GM19467 (cell line): ENCODE measurements around the gene EN2.
"Not testable (repeated sequence)": the region's sequence is repeated elsewhere in the genome, so short reads cannot be mapped to it uniquely, and the experiment has no call there.

Source experiments
- ATAC-seq: cut with Tn5 transposase; IDR thresholded peaks from one replicate; pipeline ENCODE4 v1.9.1; 2021; ENCODE audit warnings: mild to moderate bottlenecking, moderate library complexity; ENCODE audit not compliant: unreplicated experiment

The EN2 gene

GRCh38 chr7:155425887-155426286 lies 32.0 kb upstream of the EN2 start:
- no peak for ATAC-seq

- ATAC-seq = no peak
Measured at GRCh38 chr7:155426543-155427410, 31.2 kb upstream of the EN2 start.

- ATAC-seq = no peak
Measured at GRCh38 chr7:155427411-155428038, 30.4 kb upstream of the EN2 start.

GRCh38 chr7:155428171-155428834 lies 29.6 kb upstream of the EN2 start:
- ATAC-seq = no peak

- ATAC-seq = no peak
Measured at GRCh38 chr7:155429651-155430050, 28.3 kb upstream of the EN2 start.

- ATAC-seq = no peak
Measured at GRCh38 chr7:155430606-155431005, 27.3 kb upstream of the EN2 start.

GRCh38 chr7:155431231-155431630 lies 26.7 kb upstream of the EN2 start:
- no peak for ATAC-seq

GRCh38 chr7:155431711-155432110 lies 26.2 kb upstream of the EN2 start:
- ATAC-seq = no peak

GRCh38 chr7:155435110-155435509 lies 22.8 kb upstream of the EN2 start:
- ATAC-seq = no peak

- ATAC-seq = no peak
Measured at GRCh38 chr7:155437836-155438235, 20.1 kb upstream of the EN2 start.

GRCh38 chr7:155438777-155439176 lies 19.2 kb upstream of the EN2 start:
- ATAC-seq = no peak

- no peak for ATAC-seq
Measured at GRCh38 chr7:155439311-155440017, 18.5 kb upstream of the EN2 start.

- ATAC-seq = no peak
Measured at GRCh38 chr7:155440018-155440410, 17.9 kb upstream of the EN2 start.

- no peak for ATAC-seq
Measured at GRCh38 chr7:155441856-155442255, 16.1 kb upstream of the EN2 start.

- no peak for ATAC-seq
Measured at GRCh38 chr7:155444746-155445145, 13.2 kb upstream of the EN2 start.

GRCh38 chr7:155445606-155446005 lies 12.3 kb upstream of the EN2 start:
- ATAC-seq = not testable (repeated sequence)

- ATAC-seq = no peak
Measured at GRCh38 chr7:155447603-155448002, 10.3 kb upstream of the EN2 start.

GRCh38 chr7:155448632-155449007 lies 9.3 kb upstream of the EN2 start:
- ATAC-seq = no peak

GRCh38 chr7:155449008-155449868 lies 8.7 kb upstream of the EN2 start:
- no peak for ATAC-seq

- ATAC-seq = no peak
Measured at GRCh38 chr7:155449869-155450557, 7.9 kb upstream of the EN2 start.
